HG03354 (cell line): ENCODE results near the gene SYNE1.
"Not testable (repeated sequence)": the region's sequence is repeated elsewhere in the genome, so short reads cannot be mapped to it uniquely, and the experiment has no call there.

ENCODE experiments used
- ATAC-seq: cut with Tn5 transposase; IDR thresholded peaks from one replicate; pipeline ENCODE4 v1.9.1; 2021; ENCODE audit warnings: mild to moderate bottlenecking; ENCODE audit not compliant: unreplicated experiment, poor library complexity, severe bottlenecking

Gene SYNE1

DNA sequence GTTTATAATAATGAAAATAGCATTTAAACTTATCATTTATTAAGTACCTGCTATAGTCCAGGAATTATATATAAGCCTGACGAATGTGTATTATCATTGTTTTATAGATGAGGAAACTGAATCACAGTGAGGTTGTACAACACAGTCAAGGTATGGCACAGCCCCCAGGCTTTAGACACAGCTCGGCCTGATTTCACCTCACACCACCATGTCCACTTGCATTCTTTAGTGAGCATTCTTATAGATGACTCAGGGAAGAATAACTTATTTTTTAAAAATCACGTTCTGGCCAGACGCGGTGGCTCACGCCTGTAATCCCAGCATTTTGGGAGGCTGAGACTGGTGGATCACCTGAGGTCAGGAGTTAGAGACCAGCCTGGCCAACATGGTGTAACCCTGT lies 289.0 kb downstream of the SYNE1 start:
- no peak for ATAC-seq

DNA sequence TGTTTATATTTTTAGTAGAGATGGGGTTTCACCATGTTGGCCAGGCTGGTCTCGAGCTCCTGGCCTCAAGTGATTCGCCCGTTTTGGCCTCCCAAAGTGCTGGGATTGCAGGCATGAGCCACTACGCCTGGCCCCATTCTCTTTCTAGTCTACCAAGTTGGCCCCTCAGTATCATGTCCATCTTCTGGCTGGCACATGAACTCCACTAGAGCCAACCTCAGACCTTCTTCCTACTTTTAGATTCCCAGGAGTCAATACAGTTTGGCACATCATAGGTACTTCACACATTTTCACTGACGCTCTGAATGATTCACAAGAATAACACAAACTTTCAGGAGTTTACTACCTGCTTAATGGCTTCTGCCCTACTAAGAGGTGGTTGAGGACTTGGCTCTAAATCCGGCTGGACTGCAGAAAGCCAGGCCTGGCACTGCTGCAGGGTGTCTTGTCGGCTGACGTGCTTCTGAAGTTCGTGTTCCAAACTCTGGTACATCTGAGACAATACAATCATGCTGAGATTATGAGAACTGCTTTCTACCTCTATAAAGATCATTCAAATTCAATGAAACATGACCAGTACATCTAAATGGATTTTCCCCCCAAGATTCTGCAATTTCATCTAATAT lies 293.3 kb downstream of the SYNE1 start:
- no peak for ATAC-seq

DNA sequence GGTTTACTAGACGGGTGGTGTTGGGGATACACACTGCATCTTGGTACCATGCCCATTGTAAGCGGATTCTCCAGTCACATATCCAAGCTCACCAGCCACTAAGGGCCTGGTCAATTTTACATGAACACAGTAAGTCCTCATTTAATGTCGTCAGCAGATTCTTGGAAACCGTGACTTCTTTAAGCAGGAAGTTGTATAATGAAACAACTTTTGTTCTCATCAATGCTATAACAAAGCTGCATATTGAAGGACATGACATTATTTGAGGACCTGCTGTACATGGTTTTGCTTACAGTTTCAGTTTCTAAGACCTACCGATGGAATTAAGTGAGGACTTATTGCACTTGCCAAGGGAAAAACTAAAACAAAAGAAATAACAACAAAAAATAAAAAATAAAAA lies 295.6 kb downstream of the SYNE1 start:
- ATAC-seq, result no peak

DNA sequence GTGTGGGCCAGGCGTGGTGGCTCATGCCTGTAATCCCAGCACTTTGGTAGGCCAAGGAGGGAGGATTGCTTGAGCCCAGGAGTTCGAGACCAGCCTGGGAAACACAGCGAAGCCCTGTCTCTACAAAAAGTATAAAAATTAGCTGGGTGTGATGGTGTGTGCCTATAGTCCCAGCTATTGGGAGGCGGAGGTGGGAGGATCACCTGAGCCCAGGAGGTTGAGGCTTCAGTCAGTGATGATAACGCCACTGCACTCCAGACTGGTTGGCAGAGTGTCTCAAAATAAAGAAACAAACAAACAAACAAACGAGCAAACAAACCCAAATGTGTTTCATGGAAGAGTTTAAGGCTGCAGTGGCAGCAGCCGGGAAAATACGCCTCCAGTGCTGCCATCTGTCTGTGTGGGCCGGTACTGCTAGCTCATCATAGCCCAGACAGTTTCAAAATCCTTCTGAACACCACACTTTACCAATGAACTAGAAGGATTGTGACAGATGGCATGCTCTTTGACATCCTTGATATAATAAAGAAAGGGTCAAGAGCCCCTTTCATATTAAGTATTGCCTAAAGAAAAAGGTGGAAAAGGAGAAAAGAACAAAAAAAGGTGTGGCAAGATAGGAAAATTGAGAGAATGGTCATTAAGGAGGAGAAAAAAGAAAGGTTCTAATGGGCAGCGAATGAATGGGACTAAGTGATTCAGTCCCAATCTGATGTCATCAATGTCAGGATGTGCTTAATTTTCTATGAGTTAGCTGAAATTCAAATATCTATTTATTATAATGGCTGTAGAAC lies 298.6 kb downstream of the SYNE1 start:
- peak; percentile 95 for ATAC-seq

DNA sequence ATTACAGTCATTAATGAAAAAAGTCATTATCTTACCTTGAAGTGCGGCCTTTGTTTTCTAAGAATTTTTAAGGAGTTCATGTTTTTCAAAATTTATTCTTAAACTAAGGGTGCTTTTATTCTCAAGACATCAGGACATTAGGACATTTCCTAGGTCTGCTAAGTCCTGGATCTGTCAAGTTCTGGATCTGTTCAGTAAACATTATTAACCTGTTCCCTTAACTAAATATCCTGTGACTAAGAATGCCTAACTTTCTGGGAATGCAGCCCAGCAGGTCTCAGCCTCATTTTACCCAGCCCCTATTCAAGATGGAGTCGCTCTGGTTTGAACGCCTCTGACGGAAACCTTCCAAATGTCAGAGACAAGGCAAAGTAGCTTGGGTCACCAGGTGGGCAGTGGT lies 302.6 kb downstream of the SYNE1 start:
- ATAC-seq, result no peak

DNA sequence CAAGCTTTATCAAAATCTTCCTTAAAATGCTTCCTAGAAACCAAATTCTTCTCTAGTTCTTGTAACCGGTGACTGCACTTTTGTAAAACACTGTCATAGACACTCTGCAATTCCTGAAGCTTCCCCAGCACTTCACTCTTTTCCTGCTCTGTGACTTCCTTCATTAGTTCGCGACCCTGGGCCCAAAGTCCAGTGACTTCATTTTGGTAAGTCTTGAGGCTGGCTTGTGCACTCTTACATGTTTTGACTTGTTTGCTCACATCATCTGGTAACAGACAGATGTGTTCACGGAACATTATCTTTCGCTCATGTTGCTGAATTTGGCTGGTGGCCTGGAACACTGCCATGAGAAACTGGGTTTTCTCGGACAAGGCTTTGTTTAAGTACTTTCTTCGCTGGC lies 306.2 kb downstream of the SYNE1 start:
- no peak for ATAC-seq

DNA sequence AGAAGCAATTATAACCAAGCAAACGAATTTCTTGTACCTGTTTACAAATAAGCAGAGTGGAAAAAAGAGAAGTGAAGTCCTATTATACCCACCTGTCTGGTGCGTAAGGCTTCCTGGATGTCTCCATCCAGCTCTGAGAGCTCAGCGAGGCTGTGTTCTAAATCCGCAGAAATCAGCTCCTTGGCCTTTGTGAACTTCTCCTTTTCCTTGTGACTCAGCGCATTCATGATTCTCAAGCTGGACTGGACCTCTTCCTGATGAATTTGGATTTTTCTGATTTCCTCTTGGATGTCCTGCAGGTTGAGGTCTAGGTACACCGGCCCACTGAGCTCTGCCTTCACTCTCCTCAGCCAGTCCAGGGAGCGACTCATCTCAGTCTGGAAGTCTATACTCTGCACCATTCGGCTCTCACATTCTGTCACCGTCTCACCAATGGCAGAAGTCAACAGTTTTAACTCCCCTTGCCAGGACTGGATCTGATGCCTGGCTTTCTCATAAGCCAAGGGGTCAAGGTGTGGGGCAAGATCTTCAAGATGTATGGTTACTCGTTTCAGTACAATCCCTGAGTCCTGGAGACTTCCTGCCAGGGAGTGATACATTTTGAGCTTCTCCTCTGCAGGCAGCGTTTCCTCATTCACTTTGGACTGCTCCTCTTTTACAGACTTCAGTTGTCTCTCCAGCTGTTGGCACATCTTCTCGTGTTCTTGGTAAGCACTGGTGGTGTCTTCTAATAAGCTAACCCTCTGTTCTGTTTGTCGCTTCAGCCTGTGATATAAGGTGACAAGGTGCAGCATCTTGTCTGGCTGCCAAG lies 307.3 kb downstream of the SYNE1 start:
- no peak for ATAC-seq

DNA sequence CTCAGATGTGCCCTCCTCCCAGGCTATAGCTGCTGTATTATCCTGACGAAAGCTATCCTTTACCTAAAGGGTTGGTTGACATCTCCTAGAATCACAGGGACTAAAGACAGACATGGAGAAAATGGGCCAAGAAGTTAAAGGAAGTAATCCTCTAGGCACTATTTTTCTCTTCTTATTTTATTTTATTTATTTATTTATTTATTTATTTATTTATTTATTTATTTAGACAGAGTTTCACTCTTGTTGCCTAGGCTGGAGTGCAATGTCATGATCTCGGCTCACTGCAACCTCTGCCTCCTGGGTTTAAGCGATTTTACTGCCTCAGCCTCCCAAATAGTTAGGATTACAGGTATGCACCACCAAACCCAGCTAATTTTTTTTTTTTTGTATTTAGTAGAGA lies 309.0 kb downstream of the SYNE1 start:
- ATAC-seq, result not testable (repeated sequence)

DNA sequence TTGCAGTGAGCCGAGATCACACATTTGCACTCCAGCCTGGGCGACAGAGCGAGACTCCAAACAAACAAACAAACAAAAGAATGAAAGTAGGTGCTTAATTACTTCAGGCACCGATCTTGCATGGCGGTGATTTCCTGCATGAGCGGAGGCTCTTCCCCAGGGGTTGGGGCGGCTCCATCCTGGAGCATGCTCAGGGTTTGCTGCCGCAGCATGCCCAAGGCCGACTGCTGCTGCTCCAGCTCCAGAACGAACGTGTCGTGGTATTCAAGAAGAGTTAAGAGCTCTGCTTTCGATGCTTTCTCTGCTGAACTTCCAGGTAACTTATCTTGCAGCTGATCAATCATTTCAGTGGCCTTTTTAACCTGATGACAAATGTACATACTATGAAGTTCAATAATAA lies 313.8 kb downstream of the SYNE1 start:
- no peak for ATAC-seq

DNA sequence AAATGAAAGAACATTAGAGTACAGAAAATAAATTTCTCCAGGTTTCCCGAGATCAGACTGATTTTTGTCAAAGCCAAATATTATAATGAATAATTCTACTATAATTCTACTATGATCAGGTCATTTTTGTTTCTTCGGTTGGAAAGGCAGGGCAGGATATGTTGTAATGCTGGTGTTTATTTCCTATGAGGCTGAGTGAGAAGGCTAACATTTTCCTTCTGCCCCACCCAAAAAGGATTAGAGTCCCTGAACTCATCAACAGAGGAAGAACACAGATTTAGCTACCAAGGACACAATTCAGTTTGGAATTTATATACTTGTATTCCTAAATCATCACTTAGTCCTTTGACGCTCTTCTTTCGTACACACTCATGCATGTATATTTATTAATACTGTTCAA lies 318.9 kb downstream of the SYNE1 start:
- no peak for ATAC-seq

DNA sequence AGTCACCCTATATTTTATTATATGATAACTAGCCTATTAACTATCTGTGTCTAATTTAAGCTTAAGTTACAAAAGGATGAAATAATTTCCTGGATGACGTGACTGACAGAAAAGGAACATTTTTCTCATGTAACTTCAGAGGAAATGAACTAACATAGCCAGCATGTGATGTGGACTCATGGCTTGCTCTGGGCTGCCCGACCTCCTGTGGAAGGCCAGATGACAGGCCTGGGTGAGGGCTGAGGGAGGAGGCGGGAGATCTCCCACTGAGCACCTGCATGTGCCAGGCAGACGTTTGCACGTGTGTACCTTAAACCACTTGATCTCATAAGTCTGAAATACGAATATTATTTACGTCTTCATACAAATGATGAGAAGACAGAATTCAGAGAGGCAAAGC lies 321.1 kb downstream of the SYNE1 start:
- no peak for ATAC-seq

DNA sequence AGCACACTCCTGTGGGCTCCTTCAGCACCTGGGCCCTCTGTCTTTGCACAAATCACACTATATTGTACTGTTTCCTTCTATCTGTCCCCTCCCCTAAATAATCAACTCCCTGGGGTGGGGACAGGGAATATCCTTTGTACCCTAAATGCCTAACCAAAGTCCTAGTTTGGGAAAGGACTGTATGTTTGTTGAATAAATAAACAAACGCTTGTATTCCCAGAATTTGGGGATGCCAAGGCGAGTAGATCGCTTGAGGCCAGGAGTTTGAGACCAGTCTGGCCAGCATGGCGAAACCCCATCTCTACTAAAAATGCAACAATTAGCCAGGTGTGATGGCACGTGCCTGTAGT lies 322.7 kb downstream of the SYNE1 start:
- ATAC-seq, result no peak

DNA sequence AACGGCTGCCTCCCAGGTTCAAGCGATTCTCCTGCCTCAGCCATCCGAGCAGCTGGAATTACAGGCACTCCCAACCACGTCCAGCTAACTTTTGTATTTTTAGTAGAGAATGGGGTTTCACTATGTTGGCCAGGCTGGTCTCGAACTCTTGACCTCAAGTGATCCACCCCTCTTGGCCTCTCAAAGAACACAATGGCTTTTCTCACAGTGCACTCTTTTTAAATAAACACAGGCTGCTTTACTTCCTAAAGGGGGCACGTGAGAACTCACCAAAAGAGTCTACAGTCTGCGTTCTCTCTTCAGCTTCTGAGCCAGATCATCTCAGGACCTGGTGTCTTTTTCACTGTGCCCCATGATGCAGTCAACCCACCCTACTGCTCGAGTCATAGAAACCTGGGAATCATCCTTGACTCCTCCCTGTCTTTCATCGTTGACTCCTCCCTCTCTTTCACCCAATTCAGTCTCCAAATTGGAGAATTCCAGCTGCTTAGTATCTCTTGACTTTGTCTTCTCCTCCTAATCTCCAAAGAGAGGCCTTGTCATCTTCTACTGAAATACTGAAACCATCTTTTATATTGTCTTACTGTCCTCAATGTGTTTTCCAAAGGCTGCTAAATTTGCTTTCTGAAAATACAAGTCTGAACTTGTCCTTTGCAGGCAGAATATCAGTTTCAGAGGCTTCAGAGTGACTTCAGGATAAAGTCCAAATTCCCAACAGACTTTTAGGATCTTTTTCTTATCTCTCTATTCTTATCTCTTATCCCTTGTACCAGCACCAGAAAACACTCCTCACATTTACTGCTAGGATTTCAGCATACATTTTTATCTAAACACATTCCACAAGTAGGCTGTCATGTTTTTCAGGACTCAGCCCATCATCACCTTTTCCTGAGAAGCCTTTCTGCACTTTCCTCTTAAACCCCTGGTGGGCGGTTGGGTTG lies 323.4 kb downstream of the SYNE1 start:
- no peak for ATAC-seq

DNA sequence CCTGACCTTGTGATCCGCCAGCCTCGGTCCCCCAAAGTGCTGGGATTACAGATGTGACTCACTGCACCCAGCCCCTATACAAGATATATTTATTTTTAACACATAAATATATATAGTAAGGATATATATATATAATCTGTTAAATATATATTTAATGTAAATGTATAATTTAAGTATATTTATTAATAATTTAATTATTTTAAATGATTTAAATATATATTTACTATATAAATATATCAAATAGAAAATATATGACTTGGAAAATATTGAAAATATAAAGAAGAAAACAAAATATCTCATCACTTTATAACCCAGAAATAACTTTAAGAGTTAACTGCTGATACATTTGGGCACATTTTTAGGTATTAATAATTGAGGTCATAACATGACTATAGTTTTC lies 324.7 kb downstream of the SYNE1 start:
- ATAC-seq, result no peak

DNA sequence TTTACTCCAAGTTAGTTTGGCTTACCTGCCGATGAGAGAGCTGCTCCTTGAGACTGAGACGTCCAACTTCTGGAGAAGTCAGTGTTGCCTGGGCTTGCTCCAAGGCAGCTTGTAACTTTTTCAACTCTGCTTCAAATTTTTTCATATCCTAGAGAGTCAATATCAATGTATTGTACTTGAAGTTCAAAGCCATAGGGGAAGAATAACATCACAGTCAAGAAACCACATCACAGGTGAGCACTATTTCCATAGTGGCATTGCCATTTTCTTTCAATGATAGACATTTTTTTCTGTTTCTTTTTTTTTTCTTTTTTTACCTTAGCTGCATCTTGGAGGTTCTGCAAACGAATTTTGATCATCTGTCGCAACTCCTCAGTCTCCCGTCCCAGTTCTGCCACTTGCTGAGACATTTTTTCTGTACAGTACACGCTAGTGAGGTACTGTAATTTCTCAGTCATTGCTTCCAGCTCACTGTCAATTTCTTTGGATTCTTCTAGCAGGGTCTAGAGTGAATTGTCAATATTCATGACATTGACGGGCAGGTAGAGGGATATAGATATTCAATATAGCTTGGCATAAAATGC lies 326.7 kb downstream of the SYNE1 start:
- no peak for ATAC-seq

DNA sequence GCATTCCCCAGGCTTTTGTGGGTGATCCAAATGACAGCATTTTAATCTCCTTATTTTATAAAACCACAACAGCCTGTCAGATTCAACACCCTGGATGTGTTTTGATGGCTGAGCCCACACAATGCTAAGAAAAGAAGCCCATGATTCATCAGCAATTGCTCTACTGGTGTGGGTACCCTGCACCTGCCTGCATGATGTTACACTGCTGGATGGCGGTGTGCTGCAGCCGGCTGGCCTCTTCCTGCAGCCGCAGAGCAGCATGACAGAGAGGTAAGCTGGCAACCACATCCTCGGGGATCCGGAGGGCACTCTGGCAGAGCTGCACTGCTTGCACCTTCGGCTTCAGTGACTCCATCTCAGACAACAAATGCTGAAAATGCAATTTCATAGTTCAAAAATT lies 327.5 kb downstream of the SYNE1 start:
- ATAC-seq, result peak; percentile 71

DNA sequence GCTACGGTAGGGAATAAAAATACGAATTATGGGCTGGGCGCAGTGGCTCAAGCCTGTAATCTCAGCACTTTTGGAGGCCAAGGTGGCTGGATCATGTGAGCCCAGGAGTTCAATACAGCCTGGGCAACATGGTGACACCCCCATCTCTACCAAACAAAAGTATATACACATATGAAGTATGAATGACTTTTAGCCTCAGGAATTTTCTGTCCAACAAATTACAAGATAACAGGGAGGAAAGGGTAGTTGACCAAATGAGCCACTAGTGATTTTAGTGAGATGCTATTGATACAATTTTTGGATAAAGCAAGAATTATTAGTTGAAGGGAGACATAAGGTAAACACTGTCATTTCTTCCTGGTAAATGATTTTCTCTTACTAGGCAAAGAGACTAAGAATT lies 328.2 kb downstream of the SYNE1 start:
- ATAC-seq, result no peak

DNA sequence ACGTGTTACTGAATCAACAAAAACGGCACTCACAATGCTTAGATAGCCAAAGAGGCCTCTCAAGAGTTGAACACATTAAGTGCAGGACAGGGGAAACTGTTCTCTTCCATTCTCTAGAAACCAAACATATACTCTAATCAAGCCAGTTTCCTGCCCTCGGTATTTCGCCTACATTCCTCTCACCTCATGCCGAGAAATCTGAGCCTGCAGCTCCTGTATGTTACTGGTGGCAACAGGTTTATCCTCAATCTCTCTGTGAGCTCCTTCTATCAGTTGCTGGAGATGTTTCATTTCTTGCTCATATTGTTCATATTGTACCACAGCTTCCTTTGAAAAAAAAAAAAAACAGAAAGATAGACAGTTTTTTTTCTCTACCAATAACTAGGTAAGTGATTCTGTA lies 328.9 kb downstream of the SYNE1 start:
- no peak for ATAC-seq

DNA sequence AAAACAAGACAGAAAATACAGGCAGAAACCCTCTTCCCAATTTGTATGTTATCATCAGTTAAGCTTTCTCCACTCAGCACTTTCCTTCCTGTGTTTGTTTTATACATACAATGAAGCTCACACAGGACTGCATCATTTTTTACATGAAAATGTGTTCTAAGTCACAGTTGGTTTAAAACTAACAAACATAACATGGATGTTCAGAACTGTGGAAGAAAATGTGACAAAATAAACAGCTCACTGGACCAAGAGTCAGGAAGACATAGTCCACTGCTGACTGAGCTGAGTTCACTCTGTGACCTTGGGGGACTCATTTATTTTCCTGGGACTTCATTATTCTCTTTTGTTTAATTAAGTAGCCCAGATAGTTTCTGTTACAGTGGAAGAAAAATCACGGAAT lies 331.5 kb downstream of the SYNE1 start:
- ATAC-seq, result no peak
